ENCODE measurements around the gene PCBP4. TPM values are rescaled to one million over a fixed set of nuclear protein-coding genes. Genes with fewer than 3 reads are reported as not detected.
A peak's percentile ranks its signal among the peaks of the same experiment; 100 is the strongest.

PCBP4 gene
- 58.0 TPM for total RNA-seq

- DNase-seq = peak; percentile 84
These were observed at the start of gene PCBP4 for GRCh38 chr3:51967384-51968169. PCBP4 (minus strand) TSS chr3:51967454; CDS start chr3:51961240, 6,214 bp downstream.

- DNase-seq = no peak
These were observed 48.4 kb upstream of the PCBP4 start for GRCh38 chr3:52015438-52016228.

- DNase-seq = no peak
These were observed 47.4 kb upstream of the PCBP4 start for GRCh38 chr3:52014613-52015012.

- no peak for DNase-seq
These were observed 46.7 kb upstream of the PCBP4 start for GRCh38 chr3:52013802-52014598.

- no peak for DNase-seq
These were observed 45.4 kb upstream of the PCBP4 start for GRCh38 chr3:52012699-52013098.

GRCh38 chr3:52010431-52010830 lies 43.2 kb upstream of the PCBP4 start:
- DNase-seq = no peak

GRCh38 chr3:52007291-52007690 lies 40.0 kb upstream of the PCBP4 start:
- DNase-seq = no peak

- no peak for DNase-seq
These were observed 39.5 kb upstream of the PCBP4 start for GRCh38 chr3:52006820-52007133.

GRCh38 chr3:52006017-52006819 lies 39.0 kb upstream of the PCBP4 start:
- no peak for DNase-seq

GRCh38 chr3:52005571-52005986 lies 38.3 kb upstream of the PCBP4 start:
- DNase-seq = peak; percentile 83

- no peak for DNase-seq
These were observed 37.7 kb upstream of the PCBP4 start for GRCh38 chr3:52004906-52005395.

GRCh38 chr3:52004163-52004787 lies 37.0 kb upstream of the PCBP4 start:
- DNase-seq = peak; percentile 93

- no peak for DNase-seq
These were observed 35.5 kb upstream of the PCBP4 start for GRCh38 chr3:52002748-52003147.

GRCh38 chr3:52001443-52001974 lies 34.3 kb upstream of the PCBP4 start:
- DNase-seq = peak; percentile 91

- DNase-seq = no peak
These were observed 32.6 kb upstream of the PCBP4 start for GRCh38 chr3:51999846-52000245.

- DNase-seq = no peak
These were observed 31.5 kb upstream of the PCBP4 start for GRCh38 chr3:51998774-51999173.

- no peak for DNase-seq
These were observed 30.8 kb upstream of the PCBP4 start for GRCh38 chr3:51997935-51998596.

- DNase-seq = no peak
These were observed 29.9 kb upstream of the PCBP4 start for GRCh38 chr3:51997172-51997571.

GRCh38 chr3:51995346-51996163 lies 28.3 kb upstream of the PCBP4 start, which contains the start of gene RPL29:
RPL29 (minus strand) TSS chr3:51995895; CDS start chr3:51995461, 434 bp downstream.
- peak; percentile 98 for DNase-seq
